NCI-H2107 (cell line): ENCODE measurements around the gene SAXO2.
"Not testable (repeated sequence)": the region's sequence is repeated elsewhere in the genome, so short reads cannot be mapped to it uniquely, and the experiment has no call there.

Experiments
- DNase-seq: peaks from one replicate; lab custom pipeline; 2025; lab: John Stamatoyannopoulos, UW

The SAXO2 gene

DNA sequence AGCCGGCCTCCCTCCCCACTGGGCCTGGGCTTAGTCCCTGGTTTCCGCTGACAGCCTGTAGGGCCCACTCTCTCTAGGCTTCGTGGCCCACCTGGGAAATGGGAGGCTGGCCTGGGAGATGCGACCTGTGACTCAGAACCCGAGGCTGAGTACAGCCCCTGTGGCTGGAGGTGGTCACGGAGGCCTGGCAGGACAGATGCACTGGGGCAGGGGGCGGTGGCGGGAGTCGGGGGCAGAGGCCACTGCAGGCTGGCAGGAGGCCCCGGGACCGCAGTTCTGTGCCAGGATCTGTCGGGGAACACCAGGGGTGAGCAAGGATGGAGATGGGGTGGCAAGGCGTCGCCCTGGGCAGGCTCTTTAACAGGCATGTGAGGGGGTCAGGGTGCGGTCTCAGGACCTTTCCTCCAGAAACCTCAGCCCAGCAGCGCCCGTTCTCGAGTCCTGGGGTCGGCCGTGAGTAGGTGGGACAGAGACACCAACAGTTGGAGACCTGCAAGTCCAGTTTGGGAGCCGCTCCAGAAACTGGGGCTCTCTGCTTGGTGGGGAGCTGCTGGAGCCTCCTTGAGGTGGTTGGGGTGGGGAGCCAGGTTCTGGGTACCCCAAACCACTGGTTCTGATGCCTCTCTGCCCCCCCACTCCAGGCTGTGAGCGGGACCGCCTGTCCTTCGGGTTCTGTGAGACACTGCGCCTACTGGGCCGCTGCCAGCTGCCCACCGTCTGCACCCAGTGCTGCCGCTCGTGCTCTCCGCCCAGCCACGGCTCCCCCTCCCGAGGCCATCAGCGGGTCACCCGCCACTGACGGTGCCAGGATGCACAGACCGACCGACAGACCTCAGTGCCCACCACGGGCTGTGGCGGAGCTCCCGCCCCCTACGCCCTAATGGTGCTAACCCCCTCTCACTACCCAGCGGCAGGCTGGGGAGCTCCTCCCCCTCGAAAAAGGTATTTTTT, 71.3 kb downstream of the SAXO2 start:
- DNase-seq: not testable (repeated sequence)
